ENCODE results near the gene KLK2.
A peak's percentile ranks its signal among the peaks of the same experiment; 100 is the strongest.

The KLK2 gene

GRCh38 chr19:50921426-50922316 is 48.4 kb downstream of the KLK2 start:
- Mint-ChIP-seq H3K36me3 (no peaks in the 10 kb centered on the region), H3K4me1 (peaks cover 11% of the 10 kb centered on the region), H3K27ac (peak overlapping the region; percentile 68), H3K27me3 (peaks cover 36% of the 10 kb centered on the region), H3K9me3 (no peaks in the 10 kb centered on the region), H3K4me3 (peak overlapping the region; percentile 40)
- ATAC-seq, result peak; percentile 49

- no peaks in the 10 kb centered on the region for H3K36me3 Mint-ChIP-seq
- H3K4me3 Mint-ChIP-seq, result peak overlapping the region; percentile 40
- no peaks in the 10 kb centered on the region for H3K9me3 Mint-ChIP-seq
- ATAC-seq, result peak; percentile 97
- H3K27me3 Mint-ChIP-seq, result peaks cover 32% of the 10 kb centered on the region
- H3K4me1 Mint-ChIP-seq, result peaks cover 11% of the 10 kb centered on the region
- H3K27ac Mint-ChIP-seq, result peak overlapping the region; percentile 68
These were observed 49.1 kb downstream of the KLK2 start for GRCh38 chr19:50922317-50922853.

- Mint-ChIP-seq H3K27me3 (peaks cover 39% of the 10 kb centered on the region), H3K4me3 (no peak overlapping the region), H3K4me1 (peaks cover 11% of the 10 kb centered on the region), H3K27ac (no peak overlapping the region), H3K9me3 (no peaks in the 10 kb centered on the region), H3K36me3 (no peaks in the 10 kb centered on the region)
- no peak for ATAC-seq
These were observed 51.3 kb downstream of the KLK2 start for GRCh38 chr19:50924586-50924985.

GRCh38 chr19:50925734-50926133 is 52.5 kb downstream of the KLK2 start:
- H3K27ac Mint-ChIP-seq, result no peak overlapping the region
- no peak for ATAC-seq
- H3K36me3 Mint-ChIP-seq, result no peaks in the 10 kb centered on the region

GRCh38 chr19:50926144-50926543 is 52.9 kb downstream of the KLK2 start:
- peaks cover 41% of the 10 kb centered on the region for H3K27me3 Mint-ChIP-seq
- no peak for ATAC-seq
- no peak overlapping the region for H3K4me3 Mint-ChIP-seq
- no peaks in the 10 kb centered on the region for H3K9me3 Mint-ChIP-seq
- H3K4me1 Mint-ChIP-seq, result peaks cover 11% of the 10 kb centered on the region
- no peak overlapping the region for H3K27ac Mint-ChIP-seq
- H3K36me3 Mint-ChIP-seq, result no peaks in the 10 kb centered on the region

More at GRCh38 chr19:50925734-50926133, 52.5 kb downstream of the KLK2 start:
- Mint-ChIP-seq H3K27me3 (peaks cover 39% of the 10 kb centered on the region), H3K4me1 (peaks cover 11% of the 10 kb centered on the region), H3K4me3 (no peak overlapping the region), H3K9me3 (no peaks in the 10 kb centered on the region)

- no peak overlapping the region for H3K4me3 Mint-ChIP-seq
- no peak for ATAC-seq
- no peaks in the 10 kb centered on the region for H3K4me1 Mint-ChIP-seq
- no peak overlapping the region for H3K27ac Mint-ChIP-seq
- no peaks in the 10 kb centered on the region for H3K9me3 Mint-ChIP-seq
- H3K27me3 Mint-ChIP-seq, result peaks cover 54% of the 10 kb centered on the region
- no peaks in the 10 kb centered on the region for H3K36me3 Mint-ChIP-seq
These were observed 55.6 kb downstream of the KLK2 start for GRCh38 chr19:50928831-50929230.
